ENCODE measurements around the gene HSBP1L1. TPM values are rescaled to one million over a fixed set of nuclear protein-coding genes. Genes with fewer than 3 reads are reported as not detected.

The HSBP1L1 gene
- total RNA-seq, 2 experiments from 2014 or later = 0.50 to 1.5 TPM

DNA sequence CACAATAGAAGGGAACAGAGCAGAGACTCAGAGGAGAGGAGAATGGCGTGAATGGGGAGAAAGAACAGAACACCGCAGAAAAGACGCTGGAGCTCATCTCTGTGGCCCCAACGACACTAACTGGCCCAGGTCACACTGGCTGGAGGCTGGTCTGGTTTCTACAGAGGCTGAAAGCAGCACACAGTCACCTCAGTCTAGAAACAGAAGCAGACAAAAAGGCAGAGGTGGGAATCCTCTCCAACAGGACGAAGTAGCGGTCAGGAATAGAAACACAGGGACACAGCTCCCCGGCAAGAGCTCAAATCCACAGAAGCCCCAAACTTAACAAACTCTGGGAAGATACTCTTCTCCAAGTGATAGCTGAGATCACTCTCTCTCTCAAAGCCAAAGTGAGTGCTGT, 22.2 kb upstream of the HSBP1L1 start:
- DNase-seq (no peak), ATAC-seq (no peak)
- ChIA-PET POLR2A (no interaction called here), CTCF (no interaction called here)
- H3K36me3 Mint-ChIP-seq (ENCODE audit: low read depth) = peaks cover 28% of the 10 kb centered on the region
- H3K4me3 Mint-ChIP-seq = no peak overlapping the region
- H3K27me3 Mint-ChIP-seq (ENCODE audit: low read depth) = no peaks in the 10 kb centered on the region
- H3K27ac Mint-ChIP-seq = no peak overlapping the region
- peaks cover 18% of the 10 kb centered on the region for H3K4me1 Mint-ChIP-seq (ENCODE audit: low read depth)
- H3K9me3 Mint-ChIP-seq (ENCODE audit: insufficient read depth) = peaks cover 6% of the 10 kb centered on the region

DNA sequence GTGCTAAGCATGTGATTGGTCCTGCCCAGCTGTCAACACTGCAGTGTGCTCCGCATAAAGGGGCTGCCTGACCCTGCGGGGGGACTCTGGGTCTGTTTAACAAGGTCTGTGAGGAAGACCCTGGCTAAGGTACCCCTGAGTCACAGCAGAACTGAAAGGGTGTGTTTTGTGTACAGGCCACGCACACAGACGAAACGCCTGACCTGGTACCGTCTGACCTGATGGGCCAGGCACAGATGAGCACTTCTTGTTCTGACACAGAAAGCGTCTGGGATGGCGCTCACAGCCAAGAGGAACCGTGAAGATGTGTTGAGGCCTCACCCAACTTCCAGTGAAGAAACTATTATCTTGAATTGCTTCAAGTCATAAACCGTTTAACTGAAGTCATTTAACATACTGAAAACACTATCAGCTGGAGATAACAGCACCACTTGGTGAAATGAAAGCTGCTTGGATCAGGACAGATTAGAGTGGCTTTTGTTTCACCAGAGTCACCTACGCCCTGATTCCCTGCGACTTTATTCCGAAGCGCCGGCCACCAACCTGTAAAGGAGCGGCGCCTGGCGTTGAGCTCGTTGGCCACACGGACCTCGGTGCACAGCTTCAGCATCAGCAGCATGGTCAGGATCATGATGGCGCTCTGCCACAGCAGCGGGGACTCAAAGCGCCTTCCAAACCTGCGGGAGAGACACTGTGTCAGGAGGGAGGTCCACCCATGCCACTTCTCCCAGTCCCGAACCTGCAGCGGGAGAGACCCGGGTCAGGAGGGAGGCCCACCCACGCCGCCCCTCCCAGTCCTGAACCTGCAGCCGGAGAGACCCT, 21.4 kb upstream of the HSBP1L1 start:
- Mint-ChIP-seq H3K27ac (no peak overlapping the region), H3K4me3 (no peak overlapping the region), H3K4me1 (ENCODE audit: low read depth) (peaks cover 18% of the 10 kb centered on the region), H3K27me3 (ENCODE audit: low read depth) (no peaks in the 10 kb centered on the region), H3K36me3 (ENCODE audit: low read depth) (peaks cover 21% of the 10 kb centered on the region), H3K9me3 (ENCODE audit: insufficient read depth) (no peaks in the 10 kb centered on the region)
- no peak for ATAC-seq
- ChIA-PET CTCF (no interaction called here), POLR2A (no interaction called here)
- no peak for DNase-seq

DNA sequence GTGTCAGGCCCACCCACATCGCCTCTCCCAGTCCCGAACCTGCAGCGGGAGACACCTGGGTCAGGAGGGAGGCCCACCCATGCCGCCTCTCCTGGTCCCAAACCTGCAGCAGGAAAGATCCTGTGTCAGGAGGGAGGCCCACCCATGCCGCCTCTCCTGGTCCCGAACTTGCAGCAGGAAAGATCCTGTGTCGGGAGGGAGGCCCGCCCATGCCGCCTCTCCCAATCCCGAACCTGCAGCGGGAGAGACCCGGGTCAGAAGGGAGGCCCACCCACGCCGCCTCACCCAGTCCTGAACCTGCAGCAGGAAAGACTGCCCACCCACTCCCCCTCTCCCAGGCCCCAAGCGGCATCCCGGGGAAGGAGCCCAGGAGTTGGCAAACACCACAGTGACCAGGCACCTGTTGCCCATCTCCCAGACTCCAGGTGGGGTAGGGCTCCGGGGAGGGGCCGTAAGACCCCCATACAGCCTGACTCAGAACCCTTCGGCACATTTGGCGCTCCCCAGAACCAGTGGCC, 20.8 kb upstream of the HSBP1L1 start:
- DNase-seq = no peak
- CTCF ChIA-PET = no interaction called here
- peaks cover 18% of the 10 kb centered on the region for H3K4me1 Mint-ChIP-seq (ENCODE audit: low read depth)
- H3K4me3 Mint-ChIP-seq = no peak overlapping the region
- no peaks in the 10 kb centered on the region for H3K27me3 Mint-ChIP-seq (ENCODE audit: low read depth)
- no peak overlapping the region for H3K27ac Mint-ChIP-seq
- no peaks in the 10 kb centered on the region for H3K9me3 Mint-ChIP-seq (ENCODE audit: insufficient read depth)
- POLR2A ChIA-PET = no interaction called here
- peaks cover 19% of the 10 kb centered on the region for H3K36me3 Mint-ChIP-seq (ENCODE audit: low read depth)
- ATAC-seq = no peak

DNA sequence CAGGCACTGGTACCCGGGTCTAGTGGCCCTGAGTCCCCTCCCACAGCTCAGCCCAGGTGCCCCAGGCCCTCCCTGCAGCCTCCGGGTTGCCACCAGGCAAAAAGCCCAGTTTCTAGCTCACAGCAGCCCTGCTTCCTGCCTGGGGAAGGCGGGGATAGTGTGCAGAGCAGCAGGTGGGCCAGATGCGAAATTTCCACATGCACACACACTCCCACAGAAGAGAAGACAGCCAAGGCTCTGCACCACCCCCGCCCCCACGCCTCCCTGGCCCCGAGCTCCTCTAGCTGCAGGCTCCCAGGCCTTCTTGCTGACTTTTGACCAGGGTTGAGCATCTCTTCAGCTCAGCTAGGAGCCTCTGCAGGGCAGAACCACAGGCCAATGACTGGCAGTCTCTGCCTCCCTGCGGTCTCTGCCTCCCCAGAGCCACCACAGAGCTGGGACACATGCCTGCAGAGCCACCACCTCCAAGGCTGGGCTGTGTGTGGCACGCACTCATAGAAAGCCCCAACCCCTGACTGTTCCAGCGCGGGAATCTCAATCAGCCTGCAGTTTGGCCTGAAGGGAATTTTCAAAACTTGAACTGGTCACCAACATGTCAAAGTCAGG, 20.2 kb upstream of the HSBP1L1 start:
- Mint-ChIP-seq H3K9me3 (ENCODE audit: insufficient read depth) (no peaks in the 10 kb centered on the region), H3K27me3 (ENCODE audit: low read depth) (no peaks in the 10 kb centered on the region), H3K27ac (peak overlapping the region; percentile 71), H3K4me3 (no peak overlapping the region), H3K4me1 (ENCODE audit: low read depth) (peaks cover 18% of the 10 kb centered on the region), H3K36me3 (ENCODE audit: low read depth) (peaks cover 18% of the 10 kb centered on the region)
- ChIA-PET CTCF (no interaction called here), POLR2A (no interaction called here)
- ATAC-seq = peak; percentile 78
- DNase-seq = peak; percentile 55

DNA sequence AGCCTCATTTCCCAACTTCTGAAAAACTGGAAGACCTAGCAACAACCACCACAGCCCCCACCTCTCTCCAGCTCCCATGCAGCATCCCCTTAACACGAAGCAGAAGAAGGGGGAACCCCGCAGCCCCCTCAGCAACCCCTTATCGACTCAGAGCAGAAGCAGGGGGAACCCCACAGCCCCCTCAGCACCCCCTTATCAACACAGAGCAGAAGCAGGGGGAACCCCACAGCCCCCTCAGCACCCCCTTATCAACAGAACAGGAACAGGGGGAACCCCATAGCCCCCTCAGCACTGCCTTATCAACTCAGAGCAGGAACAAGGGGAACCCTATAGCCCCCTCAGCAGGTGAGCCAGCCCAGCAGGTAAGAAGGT, 19.7 kb upstream of the HSBP1L1 start:
- CTCF ChIA-PET = no interaction called here

DNA sequence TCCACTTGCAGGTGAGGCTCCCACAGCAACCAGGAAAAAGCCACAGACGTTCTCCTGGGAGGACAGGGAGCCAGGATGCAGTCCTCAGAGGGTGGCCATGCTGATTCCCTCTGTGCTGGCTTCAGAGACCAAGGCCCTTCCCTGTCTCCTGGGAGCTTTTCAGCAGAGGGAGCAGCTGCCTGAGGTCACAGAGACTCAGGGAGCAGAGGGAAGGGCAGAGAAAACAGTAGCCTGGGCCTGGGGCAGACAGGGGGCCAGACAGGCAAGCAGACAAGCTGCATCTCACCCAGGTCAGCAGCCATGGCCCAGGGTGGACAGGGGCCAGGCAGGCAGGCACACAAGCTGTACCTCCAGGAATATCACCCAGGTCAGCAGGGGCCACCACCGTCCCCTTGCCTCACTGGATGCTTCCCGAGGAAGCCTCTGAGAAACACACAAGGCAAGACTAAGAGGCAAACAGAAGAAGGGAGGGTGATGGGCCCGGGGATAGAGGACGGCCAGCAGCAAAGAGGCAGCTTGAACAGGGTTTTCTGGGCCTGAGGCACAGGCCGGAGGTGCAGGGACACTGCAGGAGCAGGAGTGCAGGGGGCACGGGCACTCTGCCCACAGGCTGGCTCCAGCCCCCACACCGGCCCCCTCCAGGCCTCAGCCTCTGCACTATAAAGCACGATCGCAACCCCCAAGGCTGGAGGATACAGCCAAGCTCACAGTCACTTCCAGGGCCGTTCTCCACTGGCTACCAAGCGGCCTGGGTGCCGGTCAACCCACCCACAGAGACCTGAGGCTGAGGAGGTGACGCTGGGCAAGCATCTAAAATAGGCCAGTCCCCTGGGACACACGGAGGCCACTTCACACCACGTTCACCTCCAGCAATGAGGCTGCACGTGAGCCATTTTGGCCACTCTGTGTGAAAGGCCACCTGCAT, 19.1 kb upstream of the HSBP1L1 start:
- no peak overlapping the region for H3K27ac Mint-ChIP-seq

More for the DNA sequence above, 19.7 kb upstream of the HSBP1L1 start:
- H3K27me3 Mint-ChIP-seq (ENCODE audit: low read depth) = no peaks in the 10 kb centered on the region
- DNase-seq = no peak
- H3K27ac Mint-ChIP-seq = peak overlapping the region; percentile 71
- POLR2A ChIA-PET = no interaction called here
- H3K36me3 Mint-ChIP-seq (ENCODE audit: low read depth) = peaks cover 15% of the 10 kb centered on the region
- ATAC-seq = peak; percentile 12
- H3K4me1 Mint-ChIP-seq (ENCODE audit: low read depth) = peaks cover 22% of the 10 kb centered on the region
- no peaks in the 10 kb centered on the region for H3K9me3 Mint-ChIP-seq (ENCODE audit: insufficient read depth)
- H3K4me3 Mint-ChIP-seq = no peak overlapping the region

DNA sequence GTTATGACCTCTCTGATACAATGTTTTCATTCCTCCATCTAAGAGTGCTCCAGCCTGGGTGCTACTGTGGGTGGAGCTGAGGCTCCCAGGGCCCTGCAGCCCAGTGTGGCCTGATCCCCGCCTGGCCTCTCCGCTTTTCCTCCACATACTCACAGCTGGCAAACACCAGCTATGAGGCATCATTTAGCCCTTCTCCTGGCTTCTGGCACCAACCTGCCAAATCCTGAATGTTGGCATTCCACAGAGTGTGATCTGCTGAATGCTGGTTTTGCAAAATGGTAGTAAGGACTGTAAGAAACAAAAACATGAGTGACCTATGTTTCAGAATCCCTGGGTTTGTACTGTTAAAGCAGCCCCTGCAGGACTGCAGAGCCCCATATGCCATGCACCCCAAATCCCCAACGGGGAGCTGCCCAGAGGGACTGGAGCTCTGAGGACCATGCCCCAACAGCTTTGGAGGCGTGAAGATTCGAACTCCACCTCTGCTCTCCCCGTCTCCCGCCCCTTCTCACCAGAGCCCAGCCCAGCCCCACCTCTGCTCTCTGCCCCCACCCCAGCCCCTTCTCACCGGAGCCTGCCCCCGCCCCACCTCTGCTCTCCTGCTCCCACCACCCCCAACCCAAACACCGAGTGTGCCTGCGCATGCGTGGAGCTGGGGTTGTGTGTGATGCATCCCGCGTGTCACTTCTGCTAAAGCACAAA, 17.2 kb upstream of the HSBP1L1 start:
- Mint-ChIP-seq H3K27me3 (ENCODE audit: low read depth) (no peaks in the 10 kb centered on the region), H3K4me1 (ENCODE audit: low read depth) (peaks cover 31% of the 10 kb centered on the region), H3K36me3 (ENCODE audit: low read depth) (peaks cover 11% of the 10 kb centered on the region), H3K4me3 (no peak overlapping the region), H3K27ac (no peak overlapping the region), H3K9me3 (ENCODE audit: insufficient read depth) (no peaks in the 10 kb centered on the region)
- no peak for DNase-seq
- ChIA-PET CTCF (no interaction called here), POLR2A (no interaction called here)
- no peak for ATAC-seq

More for the DNA sequence above, 19.1 kb upstream of the HSBP1L1 start:
- no peaks in the 10 kb centered on the region for H3K27me3 Mint-ChIP-seq (ENCODE audit: low read depth)
- POLR2A ChIA-PET = no interaction called here
- DNase-seq = no peak
- peaks cover 13% of the 10 kb centered on the region for H3K36me3 Mint-ChIP-seq (ENCODE audit: low read depth)
- no peak for ATAC-seq
- CTCF ChIA-PET = no interaction called here
- no peaks in the 10 kb centered on the region for H3K9me3 Mint-ChIP-seq (ENCODE audit: insufficient read depth)
- no peak overlapping the region for H3K4me3 Mint-ChIP-seq
- H3K4me1 Mint-ChIP-seq (ENCODE audit: low read depth) = peaks cover 28% of the 10 kb centered on the region

DNA sequence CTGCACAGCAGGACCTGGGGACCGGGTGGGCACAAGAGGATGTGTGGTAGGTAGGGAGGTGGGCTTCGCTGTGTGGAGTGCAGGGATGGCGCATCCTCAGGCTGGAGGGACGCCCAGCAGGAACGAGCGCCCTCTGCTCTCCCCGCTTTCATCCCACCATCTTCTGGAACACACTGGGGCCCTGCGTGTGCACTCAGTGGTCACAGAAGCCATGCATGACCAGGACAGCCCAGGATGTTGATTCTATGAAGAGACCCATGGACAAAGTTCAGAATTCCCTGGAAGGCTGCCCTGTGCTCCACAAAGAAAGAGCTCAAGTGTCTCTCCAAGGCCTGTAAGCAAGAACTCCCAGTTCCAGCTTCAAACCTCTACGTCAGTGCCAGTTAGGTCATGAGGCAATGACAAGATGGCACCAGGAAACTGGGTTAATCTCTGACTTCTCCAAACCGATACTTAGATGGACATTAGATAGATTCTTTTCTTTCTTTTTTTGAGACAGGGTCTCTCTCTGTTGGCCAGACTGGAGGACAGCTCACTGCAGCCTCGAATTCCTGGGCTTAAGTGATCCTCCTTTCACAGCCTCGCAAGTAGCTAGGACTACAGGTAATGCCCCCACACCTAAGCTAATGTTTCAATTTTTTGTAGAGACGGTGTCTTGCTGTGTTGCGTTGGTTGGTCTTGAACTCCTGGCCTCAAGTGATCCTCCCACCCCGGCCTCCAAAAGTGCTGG, 16.4 kb upstream of the HSBP1L1 start:
- Mint-ChIP-seq H3K4me3 (no peak overlapping the region), H3K27me3 (ENCODE audit: low read depth) (no peaks in the 10 kb centered on the region), H3K36me3 (ENCODE audit: low read depth) (peaks cover 6% of the 10 kb centered on the region), H3K4me1 (ENCODE audit: low read depth) (peaks cover 31% of the 10 kb centered on the region), H3K9me3 (ENCODE audit: insufficient read depth) (no peaks in the 10 kb centered on the region), H3K27ac (no peak overlapping the region)
- ATAC-seq (no peak), DNase-seq (no peak)
- ChIA-PET POLR2A (no interaction called here), CTCF (no interaction called here)

DNA sequence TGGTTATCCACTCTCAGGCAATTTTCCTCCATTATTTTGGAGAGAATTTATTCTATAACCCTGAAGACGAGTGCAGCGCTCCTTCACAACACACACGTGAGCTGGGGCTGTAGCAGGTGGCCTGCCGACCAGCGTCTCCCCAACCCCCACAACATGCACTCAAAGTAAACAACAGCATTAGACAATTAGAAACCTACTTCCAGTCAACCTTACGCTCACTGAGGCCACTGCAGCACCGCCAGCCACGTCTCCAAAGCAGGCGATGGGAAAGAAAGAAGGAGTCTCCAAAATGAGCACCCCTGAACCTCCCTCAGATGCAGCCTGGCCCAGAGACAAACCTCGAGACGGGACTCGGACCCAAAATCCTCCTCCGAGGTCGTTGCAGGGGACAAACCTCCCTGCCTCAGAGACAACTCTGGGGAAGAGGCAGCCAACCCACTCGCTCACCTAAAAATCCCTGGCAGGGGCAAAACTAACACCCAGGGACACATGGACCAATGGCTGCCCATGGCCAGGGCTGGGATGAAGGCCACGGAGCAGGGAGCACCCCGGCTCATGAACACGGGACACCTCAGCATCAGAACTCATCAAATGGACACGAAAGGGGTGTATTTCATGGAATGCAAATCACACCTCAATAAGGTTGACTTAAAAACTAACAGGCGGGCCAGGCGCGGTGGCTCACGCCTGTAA, 15.6 kb upstream of the HSBP1L1 start:
- H3K4me3 Mint-ChIP-seq = peak overlapping the region; percentile 2
- ChIA-PET POLR2A (no interaction called here), CTCF (no interaction called here)
- DNase-seq (no peak), ATAC-seq (no peak)
- H3K36me3 Mint-ChIP-seq (ENCODE audit: low read depth) = peaks cover 6% of the 10 kb centered on the region
- H3K4me1 Mint-ChIP-seq (ENCODE audit: low read depth) = peaks cover 29% of the 10 kb centered on the region
- H3K27ac Mint-ChIP-seq = no peak overlapping the region
- no peaks in the 10 kb centered on the region for H3K9me3 Mint-ChIP-seq (ENCODE audit: insufficient read depth)
- H3K27me3 Mint-ChIP-seq (ENCODE audit: low read depth) = peaks cover under 1% of the 10 kb centered on the region

DNA sequence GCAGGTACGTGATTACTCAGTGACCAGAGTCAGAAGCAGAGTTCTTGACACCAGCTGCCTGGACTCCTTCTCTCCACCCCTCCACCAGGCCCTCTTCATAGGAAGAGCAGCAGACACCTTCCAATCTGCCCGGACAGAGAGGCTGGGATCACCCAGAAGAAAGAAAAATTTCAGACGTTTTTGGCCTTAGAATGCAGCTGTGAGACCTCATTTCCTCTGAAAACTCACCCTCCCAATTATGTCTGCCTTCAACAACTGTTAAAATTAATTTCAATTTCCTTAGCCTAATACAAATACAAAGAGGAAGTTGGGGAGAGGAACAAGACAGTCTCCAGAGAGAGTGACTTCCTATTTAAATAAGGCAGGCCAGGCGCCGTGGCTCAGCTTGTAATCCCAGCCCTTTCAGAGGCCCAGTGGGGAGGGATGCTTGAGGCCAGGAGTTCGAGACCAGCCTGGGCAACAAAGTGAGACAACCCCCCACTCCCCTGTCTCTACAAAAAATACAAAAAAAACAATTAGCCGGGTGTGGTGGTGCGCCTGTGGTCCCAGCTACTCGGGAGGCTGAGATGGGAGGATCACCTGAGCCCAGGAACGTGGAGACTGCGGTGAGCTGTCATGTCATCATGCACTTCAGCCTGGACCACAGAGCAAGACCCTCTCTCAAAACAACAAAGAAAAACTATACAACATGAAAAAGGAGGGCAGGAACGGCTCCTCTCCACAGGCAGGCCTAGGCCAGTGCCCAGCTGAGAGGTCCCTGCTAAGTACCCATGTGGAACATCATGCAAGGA, 14.6 kb upstream of the HSBP1L1 start:
- ChIA-PET POLR2A (no interaction called here), CTCF (no interaction called here)
- Mint-ChIP-seq H3K4me3 (peak overlapping the region; percentile 80), H3K27me3 (ENCODE audit: low read depth) (peaks cover 6% of the 10 kb centered on the region), H3K27ac (peak overlapping the region; percentile 67), H3K36me3 (ENCODE audit: low read depth) (peaks cover 6% of the 10 kb centered on the region), H3K4me1 (ENCODE audit: low read depth) (peaks cover 19% of the 10 kb centered on the region), H3K9me3 (ENCODE audit: insufficient read depth) (no peaks in the 10 kb centered on the region)
- no peak for ATAC-seq
- no peak for DNase-seq
